Measurements from ENCODE around the gene IL6R. TPM values are rescaled to one million over a fixed set of nuclear protein-coding genes. Genes with fewer than 3 reads are reported as not detected.

IL6R gene
- total RNA-seq, 4 donors from 2014 or later: 16.1 to 22.9 (median 20.8) TPM

- Histone ChIP-seq H3K27ac (no peak overlapping the region), H3K4me1 (peaks cover 15% of the 10 kb centered on the region), H3K4me3 (no peak overlapping the region), H3K9me3 (no peaks in the 10 kb centered on the region), H3K27me3 (no peaks in the 10 kb centered on the region), H3K36me3 (peaks cover 18% of the 10 kb centered on the region)
- DNase-seq (ENCODE audit: low spot score in 2 of 2): no peak
- TF ChIP-seq CTCF (IDR thresholded peaks at IDR 0.05) (no peak), EP300 (IDR thresholded peaks at IDR 0.05) (no peak), POLR2AphosphoS5 (IDR thresholded peaks at IDR 0.05) (no peak), POLR2A (IDR thresholded peaks at IDR 0.05) (no peak)
These were observed 53.9 kb downstream of the IL6R start for GRCh38 chr1:154459080-154459479.

DNA sequence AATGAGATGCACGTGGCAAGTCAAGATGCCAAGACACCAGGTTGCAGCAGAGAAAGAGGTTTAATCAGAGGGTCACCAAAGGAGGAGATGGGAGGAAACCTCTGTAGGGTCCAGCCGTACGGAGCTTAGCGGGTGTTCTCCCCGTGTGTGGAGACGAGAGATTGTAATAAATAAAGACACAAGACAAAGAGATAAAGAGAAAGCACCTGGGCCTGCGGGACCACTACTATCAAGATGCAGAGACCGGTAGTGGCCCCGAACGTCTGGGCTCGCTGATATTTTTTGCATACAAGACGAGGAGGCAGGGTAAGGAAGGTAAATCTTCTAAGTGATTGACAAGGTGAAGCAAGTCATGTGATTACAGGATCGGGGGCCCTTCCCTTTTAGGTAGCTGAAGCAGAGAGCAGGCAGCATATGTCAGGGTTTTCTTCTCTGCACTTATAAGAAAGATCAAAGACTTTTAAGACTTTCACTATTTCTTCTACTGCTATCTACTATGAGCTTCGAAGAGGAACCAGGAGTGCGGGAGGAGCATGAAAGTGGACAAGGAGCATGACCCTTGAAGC lies 55.6 kb downstream of the IL6R start:
- H3K4me3 ChIP-seq: no peak overlapping the region
- DNase-seq (ENCODE audit: low spot score in 2 of 2): no peak
- no peaks in the 10 kb centered on the region for H3K9me3 ChIP-seq
- 73% methylated on average over 15 of the region's 15 CpGs for WGBS
- H3K4me1 ChIP-seq: peaks cover 25% of the 10 kb centered on the region
- peaks cover 14% of the 10 kb centered on the region for H3K36me3 ChIP-seq
- H3K27ac ChIP-seq: no peak overlapping the region
- H3K27me3 ChIP-seq: no peaks in the 10 kb centered on the region
- no peak for TF ChIP-seq EP300 (IDR thresholded peaks at IDR 0.05)
- no peak for TF ChIP-seq POLR2A (IDR thresholded peaks at IDR 0.05)
- TF ChIP-seq POLR2AphosphoS5 (IDR thresholded peaks at IDR 0.05): no peak
- TF ChIP-seq CTCF (IDR thresholded peaks at IDR 0.05): no peak

GRCh38 chr1:154463512-154463990 lies 58.4 kb downstream of the IL6R start:
- Histone ChIP-seq H3K36me3 (peaks cover 11% of the 10 kb centered on the region), H3K27me3 (no peaks in the 10 kb centered on the region), H3K9me3 (no peaks in the 10 kb centered on the region), H3K4me3 (no peak overlapping the region), H3K4me1 (peaks cover 38% of the 10 kb centered on the region), H3K27ac (peak overlapping the region; percentile 66)
- TF ChIP-seq POLR2A (IDR thresholded peaks at IDR 0.05) (no peak), POLR2AphosphoS5 (IDR thresholded peaks at IDR 0.05) (no peak), CTCF (IDR thresholded peaks at IDR 0.05) (no peak), EP300 (IDR thresholded peaks at IDR 0.05) (no peak)
- 51% methylated on average over 4 of the region's 4 CpGs for WGBS
- DNase-seq (ENCODE audit: low spot score in 2 of 2): no peak

- H3K4me3 ChIP-seq: no peak overlapping the region
- H3K4me1 ChIP-seq: peaks cover 38% of the 10 kb centered on the region
- no peak for TF ChIP-seq POLR2A (IDR thresholded peaks at IDR 0.05)
- peak overlapping the region; percentile 29 for H3K27ac ChIP-seq
- H3K27me3 ChIP-seq: no peaks in the 10 kb centered on the region
- WGBS: 62% methylated on average over 8 of the region's 8 CpGs
- H3K9me3 ChIP-seq: no peaks in the 10 kb centered on the region
- DNase-seq (ENCODE audit: low spot score in 2 of 2): no peak
- peaks cover 11% of the 10 kb centered on the region for H3K36me3 ChIP-seq
These were observed 60.6 kb downstream of the IL6R start for GRCh38 chr1:154465621-154466195.

DNA sequence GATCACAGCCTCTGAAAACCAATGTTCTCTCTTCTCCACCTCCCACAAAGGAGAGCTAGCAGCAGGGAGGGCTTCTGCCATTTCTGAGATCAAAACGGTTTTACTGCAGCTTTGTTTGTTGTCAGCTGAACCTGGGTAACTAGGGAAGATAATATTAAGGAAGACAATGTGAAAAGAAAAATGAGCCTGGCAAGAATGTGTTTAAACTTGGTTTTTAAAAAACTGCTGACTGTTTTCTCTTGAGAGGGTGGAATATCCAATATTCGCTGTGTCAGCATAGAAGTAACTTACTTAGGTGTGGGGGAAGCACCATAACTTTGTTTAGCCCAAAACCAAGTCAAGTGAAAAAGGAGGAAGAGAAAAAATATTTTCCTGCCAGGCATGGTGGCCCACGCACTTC lies 61.1 kb downstream of the IL6R start:
- H3K27me3 ChIP-seq: no peaks in the 10 kb centered on the region
- peak overlapping the region; percentile 29 for H3K27ac ChIP-seq
- peaks cover 38% of the 10 kb centered on the region for H3K4me1 ChIP-seq
- WGBS: 65% methylated on average over 3 of the region's 3 CpGs
- peaks cover 11% of the 10 kb centered on the region for H3K36me3 ChIP-seq
- DNase-seq (ENCODE audit: low spot score in 2 of 2): no peak
- no peak for TF ChIP-seq CTCF (IDR thresholded peaks at IDR 0.05)
- TF ChIP-seq POLR2AphosphoS5 (IDR thresholded peaks at IDR 0.05): no peak
- no peak for TF ChIP-seq EP300 (IDR thresholded peaks at IDR 0.05)
- TF ChIP-seq POLR2A (IDR thresholded peaks at IDR 0.05): no peak
- no peaks in the 10 kb centered on the region for H3K9me3 ChIP-seq
- no peak overlapping the region for H3K4me3 ChIP-seq

Measured in suprapubic skin (tissue), 4 donors.